Measurements from ENCODE around the gene SLC30A3.

The SLC30A3 gene

GRCh38 chr2:27237341-27237945 lies 25.4 kb downstream of the SLC30A3 start:
- H3K4me3 Mint-ChIP-seq = no peak overlapping the region
- H3K27me3 Mint-ChIP-seq = no peaks in the 10 kb centered on the region
- H3K36me3 Mint-ChIP-seq = no peaks in the 10 kb centered on the region
- peaks cover 2% of the 10 kb centered on the region for H3K4me1 Mint-ChIP-seq (ENCODE audit: low read depth)
- H3K9me3 Mint-ChIP-seq (ENCODE audit: low read depth) = no peaks in the 10 kb centered on the region
- H3K27ac Mint-ChIP-seq = no peak overlapping the region

DNA sequence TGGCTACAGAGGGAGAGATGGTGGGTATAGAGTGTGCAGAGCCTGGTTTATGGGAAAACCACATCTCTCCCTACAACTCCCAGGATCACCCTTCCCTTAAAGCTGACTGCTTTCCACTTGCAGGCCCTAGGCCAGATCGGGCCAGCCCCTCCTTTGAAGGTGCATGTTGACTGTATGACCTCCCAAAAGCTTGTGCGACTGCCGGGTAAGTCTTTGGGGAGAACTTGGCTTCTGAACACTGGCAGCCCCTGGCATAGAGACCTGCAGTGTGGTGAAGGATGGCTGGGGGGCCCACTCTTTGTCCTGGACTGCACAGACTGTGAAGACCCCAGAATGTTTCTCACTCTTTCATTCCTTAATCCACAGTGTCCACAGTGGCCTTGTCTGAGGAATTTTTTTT lies 26.2 kb downstream of the SLC30A3 start:
- Mint-ChIP-seq H3K36me3 (no peaks in the 10 kb centered on the region), H3K27me3 (no peaks in the 10 kb centered on the region), H3K27ac (no peak overlapping the region), H3K4me1 (ENCODE audit: low read depth) (peaks cover 2% of the 10 kb centered on the region), H3K4me3 (no peak overlapping the region), H3K9me3 (ENCODE audit: low read depth) (no peaks in the 10 kb centered on the region)

DNA sequence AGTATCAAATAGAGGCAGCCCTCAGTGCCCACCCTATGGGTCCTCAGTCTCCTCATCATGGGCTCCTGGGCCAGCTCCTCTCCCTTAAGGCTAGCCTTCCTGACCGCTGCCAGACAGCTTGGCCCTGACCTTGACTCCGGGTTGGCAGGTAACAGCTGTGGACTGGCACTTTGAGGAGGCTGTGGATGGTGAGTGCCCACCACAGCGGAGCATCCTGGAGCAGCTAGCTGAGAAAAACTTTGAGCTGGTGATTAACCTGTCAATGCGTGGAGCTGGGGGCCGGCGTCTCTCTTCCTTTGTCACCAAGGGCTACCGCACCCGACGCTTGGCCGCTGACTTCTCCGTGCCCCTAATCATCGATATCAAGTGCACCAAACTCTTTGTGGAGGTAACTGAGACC lies 26.7 kb downstream of the SLC30A3 start:
- Mint-ChIP-seq H3K27me3 (no peaks in the 10 kb centered on the region), H3K4me3 (no peak overlapping the region), H3K9me3 (ENCODE audit: low read depth) (no peaks in the 10 kb centered on the region), H3K27ac (no peak overlapping the region), H3K36me3 (peaks cover 3% of the 10 kb centered on the region), H3K4me1 (ENCODE audit: low read depth) (no peaks in the 10 kb centered on the region)

DNA sequence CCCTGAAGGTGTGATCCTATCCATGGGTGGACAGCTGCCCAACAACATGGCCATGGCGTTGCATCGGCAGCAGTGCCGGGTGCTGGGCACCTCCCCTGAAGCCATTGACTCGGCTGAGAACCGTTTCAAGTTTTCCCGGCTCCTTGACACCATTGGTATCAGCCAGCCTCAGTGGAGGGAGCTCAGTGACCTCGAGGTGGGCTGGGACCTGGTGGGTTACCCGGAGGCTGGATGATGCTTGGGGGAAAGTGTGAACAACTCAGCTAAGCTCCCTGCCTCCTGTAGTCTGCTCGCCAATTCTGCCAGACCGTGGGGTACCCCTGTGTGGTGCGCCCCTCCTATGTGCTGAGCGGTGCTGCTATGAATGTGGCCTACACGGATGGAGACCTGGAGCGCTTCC lies 29.5 kb downstream of the SLC30A3 start:
- Mint-ChIP-seq H3K27ac (no peak overlapping the region), H3K36me3 (peaks cover 3% of the 10 kb centered on the region), H3K4me1 (ENCODE audit: low read depth) (no peaks in the 10 kb centered on the region), H3K4me3 (no peak overlapping the region), H3K9me3 (ENCODE audit: low read depth) (no peaks in the 10 kb centered on the region), H3K27me3 (no peaks in the 10 kb centered on the region)

DNA sequence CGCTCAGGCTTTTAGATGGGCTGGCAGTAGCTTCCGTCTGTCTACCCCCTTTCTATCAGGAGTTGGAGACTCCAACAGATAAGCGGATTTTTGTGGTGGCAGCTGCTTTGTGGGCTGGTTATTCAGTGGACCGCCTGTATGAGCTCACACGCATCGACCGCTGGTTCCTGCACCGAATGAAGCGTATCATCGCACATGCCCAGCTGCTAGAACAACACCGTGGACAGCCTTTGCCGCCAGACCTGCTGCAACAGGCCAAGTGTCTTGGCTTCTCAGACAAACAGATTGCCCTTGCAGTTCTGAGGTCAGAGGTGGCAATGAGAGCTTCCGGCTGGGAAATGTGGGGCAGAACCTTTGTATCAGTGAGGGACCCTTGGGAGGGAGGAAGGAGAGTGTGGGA lies 30.9 kb downstream of the SLC30A3 start:
- Mint-ChIP-seq H3K4me1 (ENCODE audit: low read depth) (no peaks in the 10 kb centered on the region), H3K4me3 (no peak overlapping the region), H3K27me3 (no peaks in the 10 kb centered on the region), H3K9me3 (ENCODE audit: low read depth) (no peaks in the 10 kb centered on the region), H3K27ac (no peak overlapping the region), H3K36me3 (peaks cover 7% of the 10 kb centered on the region)

GRCh38 chr2:27227501-27227900 lies 35.3 kb downstream of the SLC30A3 start:
- H3K36me3 Mint-ChIP-seq = peaks cover 16% of the 10 kb centered on the region
- no peaks in the 10 kb centered on the region for H3K27me3 Mint-ChIP-seq
- no peak overlapping the region for H3K27ac Mint-ChIP-seq
- H3K4me1 Mint-ChIP-seq (ENCODE audit: low read depth) = no peaks in the 10 kb centered on the region
- no peak overlapping the region for H3K4me3 Mint-ChIP-seq
- H3K9me3 Mint-ChIP-seq (ENCODE audit: low read depth) = no peaks in the 10 kb centered on the region

DNA sequence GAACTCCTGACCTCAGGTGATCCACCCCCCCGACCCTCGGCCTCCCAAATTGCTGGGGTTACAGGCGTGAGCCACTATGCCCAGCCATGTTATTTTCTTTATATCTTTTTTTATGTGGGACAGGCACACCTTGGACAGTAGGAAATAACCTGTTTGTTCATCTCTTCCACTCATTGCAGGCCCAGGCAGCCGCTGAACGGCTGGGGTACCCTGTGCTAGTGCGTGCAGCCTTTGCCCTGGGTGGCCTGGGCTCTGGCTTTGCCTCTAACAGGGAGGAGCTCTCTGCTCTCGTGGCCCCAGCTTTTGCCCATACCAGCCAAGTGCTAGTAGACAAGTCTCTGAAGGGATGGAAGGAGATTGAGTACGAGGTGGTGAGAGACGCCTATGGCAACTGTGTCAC lies 37.3 kb downstream of the SLC30A3 start:
- Mint-ChIP-seq H3K27me3 (no peaks in the 10 kb centered on the region), H3K4me3 (no peak overlapping the region), H3K27ac (no peak overlapping the region)

DNA sequence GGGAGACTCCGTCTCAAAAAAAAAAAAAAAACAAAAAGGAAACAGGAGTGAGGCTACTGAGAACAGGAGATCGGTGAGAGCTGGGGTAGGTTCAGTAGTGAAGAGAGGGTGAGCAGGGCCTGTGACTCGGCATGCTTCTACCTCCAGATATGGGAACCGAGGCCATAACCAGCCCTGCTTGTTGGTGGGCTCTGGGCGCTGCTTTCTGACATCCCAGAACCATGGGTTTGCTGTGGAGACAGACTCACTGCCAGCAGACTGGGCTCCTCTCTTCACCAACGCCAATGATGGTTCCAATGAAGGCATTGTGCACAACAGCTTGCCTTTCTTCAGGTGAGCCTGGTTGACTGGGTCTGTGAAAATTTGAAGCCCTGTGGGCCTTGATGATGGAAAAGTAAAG lies 39.4 kb downstream of the SLC30A3 start:
- peaks cover 11% of the 10 kb centered on the region for H3K4me1 Mint-ChIP-seq (ENCODE audit: low read depth)
- no peaks in the 10 kb centered on the region for H3K9me3 Mint-ChIP-seq (ENCODE audit: low read depth)
- no peak overlapping the region for H3K27ac Mint-ChIP-seq
- H3K27me3 Mint-ChIP-seq = no peaks in the 10 kb centered on the region
- H3K36me3 Mint-ChIP-seq = peaks cover 23% of the 10 kb centered on the region
- H3K4me3 Mint-ChIP-seq = no peak overlapping the region

More for the DNA sequence above, 37.3 kb downstream of the SLC30A3 start:
- Mint-ChIP-seq H3K4me1 (ENCODE audit: low read depth) (no peaks in the 10 kb centered on the region), H3K9me3 (ENCODE audit: low read depth) (no peaks in the 10 kb centered on the region), H3K36me3 (peaks cover 18% of the 10 kb centered on the region)

GRCh38 chr2:27222407-27222806 lies 40.4 kb downstream of the SLC30A3 start:
- no peaks in the 10 kb centered on the region for H3K27me3 Mint-ChIP-seq
- no peak overlapping the region for H3K4me3 Mint-ChIP-seq
- no peaks in the 10 kb centered on the region for H3K9me3 Mint-ChIP-seq (ENCODE audit: low read depth)
- no peak overlapping the region for H3K27ac Mint-ChIP-seq
- H3K36me3 Mint-ChIP-seq = peaks cover 25% of the 10 kb centered on the region
- peaks cover 20% of the 10 kb centered on the region for H3K4me1 Mint-ChIP-seq (ENCODE audit: low read depth)

- no peak overlapping the region for H3K27ac Mint-ChIP-seq
- no peaks in the 10 kb centered on the region for H3K9me3 Mint-ChIP-seq (ENCODE audit: low read depth)
- peaks cover 29% of the 10 kb centered on the region for H3K36me3 Mint-ChIP-seq
- H3K27me3 Mint-ChIP-seq = no peaks in the 10 kb centered on the region
- peaks cover 29% of the 10 kb centered on the region for H3K4me1 Mint-ChIP-seq (ENCODE audit: low read depth)
- H3K4me3 Mint-ChIP-seq = no peak overlapping the region
Measured at GRCh38 chr2:27221166-27221565, 41.7 kb downstream of the SLC30A3 start.

GRCh38 chr2:27220091-27220490 lies 42.8 kb downstream of the SLC30A3 start:
- Mint-ChIP-seq H3K9me3 (ENCODE audit: low read depth) (no peaks in the 10 kb centered on the region), H3K4me3 (peak overlapping the region; percentile 11)

DNA sequence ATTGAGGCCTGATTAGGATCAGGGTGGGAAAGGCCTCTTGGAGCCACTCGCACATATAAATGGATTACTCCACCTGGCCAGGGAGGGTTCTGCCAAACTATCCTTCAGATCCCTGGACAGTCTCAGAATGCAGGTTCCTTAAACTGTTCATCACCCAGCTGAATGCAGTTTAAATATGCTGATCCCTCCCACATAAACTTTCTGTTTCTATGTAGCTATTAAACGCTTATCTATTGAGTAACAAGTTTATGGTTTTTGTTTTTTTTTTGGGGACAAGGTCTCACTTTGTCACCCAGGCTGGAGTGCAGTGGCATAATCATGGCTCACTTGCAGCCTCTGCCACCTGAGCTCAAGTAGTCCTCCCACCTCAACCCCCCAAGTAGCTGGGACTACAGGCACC lies 43.8 kb downstream of the SLC30A3 start:
- Mint-ChIP-seq H3K36me3 (peaks cover 25% of the 10 kb centered on the region), H3K4me1 (ENCODE audit: low read depth) (peaks cover 29% of the 10 kb centered on the region), H3K27me3 (no peaks in the 10 kb centered on the region), H3K9me3 (ENCODE audit: low read depth) (no peaks in the 10 kb centered on the region), H3K27ac (peak overlapping the region; percentile 98), H3K4me3 (peak overlapping the region; percentile 99)

More at GRCh38 chr2:27220091-27220490, 42.8 kb downstream of the SLC30A3 start:
- no peaks in the 10 kb centered on the region for H3K27me3 Mint-ChIP-seq
- H3K36me3 Mint-ChIP-seq = peaks cover 30% of the 10 kb centered on the region
- H3K27ac Mint-ChIP-seq = no peak overlapping the region
- H3K4me1 Mint-ChIP-seq (ENCODE audit: low read depth) = peaks cover 29% of the 10 kb centered on the region

DNA sequence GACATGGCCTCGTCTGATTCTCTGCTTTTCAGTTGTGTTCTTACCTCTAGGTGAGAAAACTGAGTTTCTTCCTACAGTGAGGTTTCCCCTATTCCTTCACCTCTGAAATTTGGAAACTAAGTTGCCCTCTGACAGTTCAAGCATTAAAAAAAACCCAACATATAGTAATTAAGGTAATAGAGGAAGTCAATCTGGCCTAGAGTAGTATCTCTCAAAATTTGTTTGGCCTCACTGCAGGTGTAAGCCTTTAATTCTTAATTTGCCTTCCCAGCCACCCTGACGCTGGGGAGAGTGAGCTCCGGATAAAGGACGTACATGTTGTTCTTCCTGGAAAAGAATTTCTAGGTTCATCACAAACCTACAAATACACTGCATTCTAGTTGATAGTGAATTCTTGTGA lies 44.2 kb downstream of the SLC30A3 start:
- Mint-ChIP-seq H3K4me1 (ENCODE audit: low read depth) (peaks cover 30% of the 10 kb centered on the region), H3K27ac (peak overlapping the region; percentile 98), H3K27me3 (no peaks in the 10 kb centered on the region), H3K4me3 (peak overlapping the region; percentile 99), H3K9me3 (ENCODE audit: low read depth) (no peaks in the 10 kb centered on the region), H3K36me3 (peaks cover 26% of the 10 kb centered on the region)

DNA sequence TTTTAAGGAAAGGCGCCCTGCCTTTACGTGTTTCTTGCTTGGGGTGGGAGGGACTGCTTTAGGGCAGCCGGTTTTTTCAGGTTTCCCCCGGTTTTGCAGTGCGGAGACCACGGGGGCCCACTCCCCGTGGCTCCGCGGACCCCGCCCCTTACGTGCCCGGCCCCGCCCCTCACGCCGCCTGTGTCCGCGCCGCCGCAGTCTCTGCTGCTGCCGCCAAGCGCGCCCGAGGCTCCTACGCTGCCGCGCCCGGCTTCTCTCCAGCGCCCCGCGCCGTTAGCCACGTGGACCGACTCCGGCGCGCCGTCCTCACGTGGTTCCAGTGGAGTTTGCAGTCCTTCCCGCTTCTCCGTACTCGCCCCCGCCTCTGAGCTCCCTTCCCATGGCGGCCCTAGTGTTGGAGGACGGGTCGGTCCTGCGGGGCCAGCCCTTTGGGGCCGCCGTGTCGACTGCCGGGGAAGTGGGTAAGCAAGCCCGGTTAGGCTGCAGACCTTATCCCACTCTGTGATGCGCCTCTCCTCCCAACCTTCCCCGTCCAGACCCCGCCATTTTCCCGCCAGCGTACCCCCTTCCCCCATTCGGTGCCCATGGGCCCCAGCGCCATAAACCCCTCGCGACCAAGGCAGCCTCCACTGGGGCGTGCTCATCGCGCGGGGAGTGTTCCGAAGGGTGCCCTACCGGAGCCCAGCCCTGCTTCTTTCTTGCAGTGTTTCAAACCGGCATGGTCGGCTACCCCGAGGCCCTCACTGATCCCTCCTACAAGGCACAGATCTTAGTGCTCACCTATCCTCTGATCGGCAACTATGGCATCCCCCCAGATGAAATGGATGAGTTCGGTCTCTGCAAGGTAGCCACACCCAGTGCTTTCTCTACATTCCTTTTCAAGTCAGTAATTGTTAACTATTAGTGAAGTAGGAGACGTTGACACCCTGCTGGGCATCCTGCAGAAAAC lies 45.4 kb downstream of the SLC30A3 start, which contains the start of gene CAD:
CAD (plus strand) TSS at position 197 of the 949 bp plus-strand sequence; CDS start at position 380, 183 bp downstream.
- Mint-ChIP-seq H3K4me3 (peak within 1 kb of the TSS; percentile 99), H3K27me3 (no peaks in the 10 kb centered on the region), H3K27ac (peak within 1 kb of the TSS; percentile 98), H3K4me1 (ENCODE audit: low read depth) (peaks cover 41% of the 10 kb centered on the region), H3K9me3 (ENCODE audit: low read depth) (no peaks in the 10 kb centered on the region), H3K36me3 (peaks cover 28% of the 10 kb centered on the region)

DNA sequence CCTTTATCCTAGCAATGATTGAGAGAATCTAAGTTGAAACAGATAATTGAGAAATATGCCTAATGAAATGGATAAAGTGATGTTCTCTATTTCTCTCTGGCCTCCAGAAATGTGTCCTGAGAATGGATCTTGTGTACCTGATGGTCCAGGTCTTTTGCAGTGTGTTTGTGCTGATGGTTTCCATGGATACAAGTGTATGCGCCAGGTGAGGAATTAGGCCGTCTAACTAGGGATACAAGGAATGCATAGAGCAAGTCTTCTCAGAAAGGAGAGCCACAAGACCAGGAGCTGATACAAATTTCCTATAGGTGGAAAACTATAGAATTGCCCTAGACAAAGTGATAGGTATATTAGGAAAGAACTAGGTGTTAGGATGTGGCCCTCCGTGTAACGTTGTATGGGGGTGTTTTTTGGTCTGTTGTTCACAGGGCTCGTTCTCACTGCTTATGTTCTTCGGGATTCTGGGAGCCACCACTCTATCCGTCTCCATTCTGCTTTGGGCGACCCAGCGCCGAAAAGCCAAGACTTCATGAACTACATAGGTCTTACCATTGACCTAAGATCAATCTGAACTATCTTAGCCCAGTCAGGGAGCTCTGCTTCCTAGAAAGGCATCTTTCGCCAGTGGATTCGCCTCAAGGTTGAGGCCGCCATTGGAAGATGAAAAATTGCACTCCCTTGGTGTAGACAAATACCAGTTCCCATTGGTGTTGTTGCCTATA lies 46.3 kb downstream of the SLC30A3 start:
- Mint-ChIP-seq H3K27ac (peak overlapping the region; percentile 98), H3K36me3 (peaks cover 28% of the 10 kb centered on the region), H3K4me1 (ENCODE audit: low read depth) (peaks cover 41% of the 10 kb centered on the region), H3K9me3 (ENCODE audit: low read depth) (no peaks in the 10 kb centered on the region), H3K27me3 (no peaks in the 10 kb centered on the region), H3K4me3 (peak overlapping the region; percentile 99)
